ENCODE measurements around the gene RYR3. TPM values are rescaled to one million over a fixed set of nuclear protein-coding genes. Genes with fewer than 3 reads are reported as not detected.

Gene RYR3
- total RNA-seq, 1 experiment from 2014 or later, result not detected

- H3K27me3 ChIP-seq (ENCODE audit: low read length), result no peaks in the 10 kb centered on the region
- no peak overlapping the region for H2AFZ ChIP-seq (ENCODE audit: low read length)
- H3K4me3 ChIP-seq (ENCODE audit: low read length), result no peak overlapping the region
- no peak overlapping the region for H3K9ac ChIP-seq (ENCODE audit: low read length)
- H3K9me2 ChIP-seq (replicated peaks; ENCODE audit: insufficient read depth, low read length), result no peaks in the 10 kb centered on the region
- H3K4me1 ChIP-seq (ENCODE audit: low read length), result no peaks in the 10 kb centered on the region
- H4K20me1 ChIP-seq (ENCODE audit: insufficient read depth, low read depth, low read length), result no peaks in the 10 kb centered on the region
- no peak overlapping the region for H3K27ac ChIP-seq (ENCODE audit: low read length)
- H3K36me3 ChIP-seq (ENCODE audit: insufficient read depth, low read length), result no peaks in the 10 kb centered on the region
- H3K4me2 ChIP-seq (ENCODE audit: low read depth, low read length, poor library complexity, severe bottlenecking), result no peak overlapping the region
- no peaks in the 10 kb centered on the region for H3K79me2 ChIP-seq (ENCODE audit: low read length)
- no peak for DNase-seq
- H3K9me3 ChIP-seq (ENCODE audit: low read length), result no peaks in the 10 kb centered on the region
Measured at GRCh38 chr15:33852094-33852493, 541.3 kb downstream of the RYR3 start.

DNA sequence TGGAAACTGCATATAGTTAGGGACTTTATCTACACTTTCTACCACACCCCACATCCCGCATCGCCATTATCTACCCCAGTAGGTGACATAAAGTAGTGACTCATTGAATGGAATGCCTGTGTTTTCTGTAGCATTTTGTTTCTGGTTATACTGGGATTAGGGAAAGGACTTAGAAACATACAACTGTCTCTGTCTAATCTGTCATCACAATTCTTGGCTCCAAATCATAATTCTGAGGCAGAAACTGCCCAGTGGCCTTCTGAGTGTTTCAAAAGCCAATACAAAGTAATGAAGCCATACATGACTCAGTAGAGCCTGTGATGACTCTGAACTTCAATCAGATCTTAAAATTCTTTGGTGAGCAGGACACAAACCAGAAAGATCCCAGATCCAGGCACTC, 541.8 kb downstream of the RYR3 start:
- Histone ChIP-seq H3K9me3 (ENCODE audit: low read length) (no peaks in the 10 kb centered on the region), H3K4me2 (ENCODE audit: low read depth, low read length, poor library complexity, severe bottlenecking) (no peak overlapping the region), H3K27ac (ENCODE audit: low read length) (no peak overlapping the region), H3K79me2 (ENCODE audit: low read length) (no peaks in the 10 kb centered on the region), H4K20me1 (ENCODE audit: insufficient read depth, low read depth, low read length) (no peaks in the 10 kb centered on the region), H3K9me2 (replicated peaks; ENCODE audit: insufficient read depth, low read length) (no peaks in the 10 kb centered on the region), H3K27me3 (ENCODE audit: low read length) (no peaks in the 10 kb centered on the region), H3K36me3 (ENCODE audit: insufficient read depth, low read length) (no peaks in the 10 kb centered on the region), H2AFZ (ENCODE audit: low read length) (no peak overlapping the region), H3K4me3 (ENCODE audit: low read length) (no peak overlapping the region), H3K9ac (ENCODE audit: low read length) (no peak overlapping the region), H3K4me1 (ENCODE audit: low read length) (no peaks in the 10 kb centered on the region)
- no peak for DNase-seq

GRCh38 chr15:33857726-33858125, 547.0 kb downstream of the RYR3 start:
- no peaks in the 10 kb centered on the region for H3K36me3 ChIP-seq (ENCODE audit: insufficient read depth, low read length)
- H3K27me3 ChIP-seq (ENCODE audit: low read length), result no peaks in the 10 kb centered on the region
- no peaks in the 10 kb centered on the region for H4K20me1 ChIP-seq (ENCODE audit: insufficient read depth, low read depth, low read length)
- no peaks in the 10 kb centered on the region for H3K4me1 ChIP-seq (ENCODE audit: low read length)
- no peak overlapping the region for H3K4me3 ChIP-seq (ENCODE audit: low read length)
- H3K9ac ChIP-seq (ENCODE audit: low read length), result no peak overlapping the region
- no peak for DNase-seq
- H2AFZ ChIP-seq (ENCODE audit: low read length), result no peak overlapping the region
- H3K9me3 ChIP-seq (ENCODE audit: low read length), result no peaks in the 10 kb centered on the region
- H3K79me2 ChIP-seq (ENCODE audit: low read length), result no peaks in the 10 kb centered on the region
- H3K27ac ChIP-seq (ENCODE audit: low read length), result no peak overlapping the region
- H3K4me2 ChIP-seq (ENCODE audit: low read depth, low read length, poor library complexity, severe bottlenecking), result no peak overlapping the region
- H3K9me2 ChIP-seq (replicated peaks; ENCODE audit: insufficient read depth, low read length), result no peaks in the 10 kb centered on the region

DNA sequence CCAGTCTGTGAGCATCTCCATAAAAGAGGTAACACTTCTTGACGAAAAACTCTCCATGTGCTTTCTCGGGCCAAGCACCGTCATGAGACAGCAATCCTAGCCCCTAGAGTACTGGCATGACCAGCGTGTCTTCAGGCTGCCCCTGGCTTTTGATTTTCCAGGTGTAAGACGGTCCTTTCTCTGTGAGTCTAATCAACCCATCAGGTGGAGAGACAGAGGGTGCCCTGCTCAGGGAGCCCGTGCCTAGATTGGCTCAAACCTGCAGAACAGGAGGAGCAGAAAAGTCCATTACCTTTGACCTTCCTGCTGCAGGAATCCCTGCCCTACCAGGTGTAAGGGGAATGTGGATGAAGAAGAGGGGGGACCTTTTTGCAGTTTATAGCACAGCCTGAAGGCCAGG, 548.1 kb downstream of the RYR3 start:
- H3K4me1 ChIP-seq (ENCODE audit: low read length), result no peaks in the 10 kb centered on the region
- DNase-seq, result no peak
- H2AFZ ChIP-seq (ENCODE audit: low read length), result no peak overlapping the region
- no peaks in the 10 kb centered on the region for H3K79me2 ChIP-seq (ENCODE audit: low read length)
- no peaks in the 10 kb centered on the region for H3K9me3 ChIP-seq (ENCODE audit: low read length)
- no peak overlapping the region for H3K4me2 ChIP-seq (ENCODE audit: low read depth, low read length, poor library complexity, severe bottlenecking)
- H3K9ac ChIP-seq (ENCODE audit: low read length), result no peak overlapping the region
- no peaks in the 10 kb centered on the region for H3K9me2 ChIP-seq (replicated peaks; ENCODE audit: insufficient read depth, low read length)
- H3K27me3 ChIP-seq (ENCODE audit: low read length), result no peaks in the 10 kb centered on the region
- H3K27ac ChIP-seq (ENCODE audit: low read length), result no peak overlapping the region
- H4K20me1 ChIP-seq (ENCODE audit: insufficient read depth, low read depth, low read length), result no peaks in the 10 kb centered on the region
- H3K4me3 ChIP-seq (ENCODE audit: low read length), result no peak overlapping the region
- H3K36me3 ChIP-seq (ENCODE audit: insufficient read depth, low read length), result no peaks in the 10 kb centered on the region

DNA sequence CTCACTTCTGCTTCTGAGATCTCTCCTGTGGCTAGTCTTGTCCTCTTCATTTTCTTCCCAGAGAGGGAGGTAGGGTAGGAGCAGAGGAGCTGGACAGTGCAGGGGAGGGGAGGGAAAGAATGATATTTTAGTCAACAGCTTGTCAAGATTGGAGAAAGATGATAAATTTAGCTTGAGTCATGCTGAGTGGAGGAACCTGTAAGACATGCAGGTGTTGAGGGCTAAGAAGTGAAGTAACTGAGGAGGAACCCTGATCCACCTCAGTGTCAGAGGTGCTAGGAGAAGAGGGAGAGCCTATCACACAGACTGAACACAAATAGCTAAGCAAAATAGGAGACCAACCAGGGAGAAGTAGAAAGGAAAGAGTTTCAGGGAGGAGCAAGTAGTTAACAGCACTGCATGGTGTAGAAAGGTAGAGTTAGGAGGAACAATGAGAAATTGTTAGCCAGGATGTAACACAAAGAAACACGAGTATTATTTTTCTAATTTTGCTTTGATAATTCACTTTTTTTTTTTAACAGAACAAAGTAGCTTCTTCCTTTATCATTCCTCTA, 549.3 kb downstream of the RYR3 start:
- H3K27me3 ChIP-seq (ENCODE audit: low read length), result no peaks in the 10 kb centered on the region
- H3K9ac ChIP-seq (ENCODE audit: low read length), result no peak overlapping the region
- H3K36me3 ChIP-seq (ENCODE audit: insufficient read depth, low read length), result no peaks in the 10 kb centered on the region
- DNase-seq, result no peak
- no peaks in the 10 kb centered on the region for H3K9me2 ChIP-seq (replicated peaks; ENCODE audit: insufficient read depth, low read length)
- H3K4me1 ChIP-seq (ENCODE audit: low read length), result no peaks in the 10 kb centered on the region
- H4K20me1 ChIP-seq (ENCODE audit: insufficient read depth, low read depth, low read length), result no peaks in the 10 kb centered on the region
- H3K4me2 ChIP-seq (ENCODE audit: low read depth, low read length, poor library complexity, severe bottlenecking), result no peak overlapping the region
- no peak overlapping the region for H2AFZ ChIP-seq (ENCODE audit: low read length)
- no peaks in the 10 kb centered on the region for H3K79me2 ChIP-seq (ENCODE audit: low read length)
- no peaks in the 10 kb centered on the region for H3K9me3 ChIP-seq (ENCODE audit: low read length)
- H3K27ac ChIP-seq (ENCODE audit: low read length), result no peak overlapping the region
- no peak overlapping the region for H3K4me3 ChIP-seq (ENCODE audit: low read length)

GRCh38 chr15:33860754-33861153, 550.0 kb downstream of the RYR3 start:
- Histone ChIP-seq H3K4me1 (ENCODE audit: low read length) (no peaks in the 10 kb centered on the region), H3K9me3 (ENCODE audit: low read length) (no peaks in the 10 kb centered on the region), H3K9me2 (replicated peaks; ENCODE audit: insufficient read depth, low read length) (no peaks in the 10 kb centered on the region), H3K4me3 (ENCODE audit: low read length) (no peak overlapping the region), H3K27me3 (ENCODE audit: low read length) (no peaks in the 10 kb centered on the region), H4K20me1 (ENCODE audit: insufficient read depth, low read depth, low read length) (no peaks in the 10 kb centered on the region), H3K9ac (ENCODE audit: low read length) (no peak overlapping the region), H3K79me2 (ENCODE audit: low read length) (no peaks in the 10 kb centered on the region), H3K4me2 (ENCODE audit: low read depth, low read length, poor library complexity, severe bottlenecking) (no peak overlapping the region), H2AFZ (ENCODE audit: low read length) (no peak overlapping the region), H3K36me3 (ENCODE audit: insufficient read depth, low read length) (no peaks in the 10 kb centered on the region), H3K27ac (ENCODE audit: low read length) (no peak overlapping the region)
- no peak for DNase-seq

DNA sequence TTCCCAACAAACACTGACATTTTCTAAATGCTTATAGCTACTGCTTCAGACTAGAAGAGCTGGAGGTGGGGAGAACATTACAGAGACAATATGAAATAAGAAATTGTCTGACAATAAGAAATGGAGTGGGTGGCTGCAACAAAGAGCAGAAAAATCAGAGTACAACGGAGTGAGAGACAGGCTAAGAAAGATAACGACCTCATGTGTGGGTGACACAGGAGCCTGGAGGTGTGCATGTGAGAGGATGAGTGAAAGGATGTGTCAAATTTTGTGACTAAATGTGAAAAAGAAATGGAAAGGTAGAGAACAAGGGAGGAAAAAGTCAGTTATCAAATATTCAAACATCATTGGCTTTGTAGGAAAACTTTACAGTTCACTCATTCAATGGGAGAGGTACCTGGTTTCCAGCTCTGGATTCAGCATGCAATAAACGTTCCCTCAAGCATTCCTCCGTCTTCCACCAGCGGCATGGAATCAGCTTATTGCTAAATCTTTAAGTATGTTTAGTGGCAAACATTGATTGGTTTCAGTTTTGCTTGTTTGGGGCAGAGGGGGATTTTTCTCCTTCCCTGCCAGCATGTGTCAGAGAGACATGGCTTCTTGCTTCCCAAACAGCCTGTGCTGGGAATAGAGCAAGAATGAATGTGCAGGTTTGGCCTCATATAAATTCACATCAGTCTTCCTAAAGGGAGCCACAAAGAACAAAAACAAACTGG, 553.8 kb downstream of the RYR3 start:
- Histone ChIP-seq H3K27me3 (ENCODE audit: low read length) (no peaks in the 10 kb centered on the region), H3K4me1 (ENCODE audit: low read length) (no peaks in the 10 kb centered on the region), H3K79me2 (ENCODE audit: low read length) (no peaks in the 10 kb centered on the region), H4K20me1 (ENCODE audit: insufficient read depth, low read depth, low read length) (no peaks in the 10 kb centered on the region), H3K9me2 (replicated peaks; ENCODE audit: insufficient read depth, low read length) (no peaks in the 10 kb centered on the region), H3K36me3 (ENCODE audit: insufficient read depth, low read length) (no peaks in the 10 kb centered on the region), H3K9ac (ENCODE audit: low read length) (no peak overlapping the region), H2AFZ (ENCODE audit: low read length) (no peak overlapping the region), H3K27ac (ENCODE audit: low read length) (no peak overlapping the region), H3K4me3 (ENCODE audit: low read length) (no peak overlapping the region), H3K9me3 (ENCODE audit: low read length) (no peaks in the 10 kb centered on the region), H3K4me2 (ENCODE audit: low read depth, low read length, poor library complexity, severe bottlenecking) (no peak overlapping the region)
- no peak for DNase-seq

DNA sequence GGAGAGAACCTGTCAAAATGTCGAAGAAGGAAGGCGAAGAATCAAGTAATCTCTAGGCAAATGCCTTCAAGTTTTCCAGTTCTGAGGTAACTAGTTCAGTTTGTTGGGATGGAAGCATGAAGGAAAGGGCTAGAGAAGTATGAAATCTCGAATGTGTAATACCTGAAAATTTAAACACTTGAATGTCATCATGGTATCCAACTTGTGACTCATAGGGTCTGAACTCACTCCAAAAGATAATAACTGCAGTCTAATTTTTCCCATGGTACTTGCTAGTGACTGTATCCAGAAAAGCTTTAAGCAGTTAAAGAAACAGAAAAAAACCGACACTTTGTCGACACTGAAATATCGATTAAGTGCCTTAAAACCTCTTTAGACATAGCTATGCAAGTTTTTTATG, 554.6 kb downstream of the RYR3 start:
- Histone ChIP-seq H3K27ac (ENCODE audit: low read length) (no peak overlapping the region), H3K9me2 (replicated peaks; ENCODE audit: insufficient read depth, low read length) (no peaks in the 10 kb centered on the region), H3K79me2 (ENCODE audit: low read length) (no peaks in the 10 kb centered on the region), H4K20me1 (ENCODE audit: insufficient read depth, low read depth, low read length) (no peaks in the 10 kb centered on the region), H2AFZ (ENCODE audit: low read length) (no peak overlapping the region), H3K9me3 (ENCODE audit: low read length) (no peaks in the 10 kb centered on the region), H3K9ac (ENCODE audit: low read length) (no peak overlapping the region), H3K4me2 (ENCODE audit: low read depth, low read length, poor library complexity, severe bottlenecking) (no peak overlapping the region), H3K4me1 (ENCODE audit: low read length) (no peaks in the 10 kb centered on the region), H3K36me3 (ENCODE audit: insufficient read depth, low read length) (no peaks in the 10 kb centered on the region), H3K27me3 (ENCODE audit: low read length) (no peaks in the 10 kb centered on the region), H3K4me3 (ENCODE audit: low read length) (no peak overlapping the region)
- DNase-seq, result no peak

Data from Karpas-422 (cell line).